HG02943 (cell line): ENCODE measurements around the gene C2orf76.
"Not testable (repeated sequence)": the region's sequence is repeated elsewhere in the genome, so short reads cannot be mapped to it uniquely, and the experiment has no call there.

Experiments
- ATAC-seq: cut with Tn5 transposase; IDR thresholded peaks from one replicate; pipeline ENCODE4 v1.9.1; 2021; ENCODE audit warnings: mild to moderate bottlenecking, low read depth, moderate library complexity; ENCODE audit not compliant: unreplicated experiment

C2orf76 gene

GRCh38 chr2:119301413-119301812, 65.2 kb downstream of the C2orf76 start:
- no peak for ATAC-seq

GRCh38 chr2:119295688-119296375, 70.8 kb downstream of the C2orf76 start:
- no peak for ATAC-seq

GRCh38 chr2:119294671-119295070, 72.0 kb downstream of the C2orf76 start:
- ATAC-seq, result no peak

- ATAC-seq, result no peak
Measured at GRCh38 chr2:119293900-119294299, 72.7 kb downstream of the C2orf76 start.

GRCh38 chr2:119293254-119293653, 73.4 kb downstream of the C2orf76 start:
- ATAC-seq, result no peak

- ATAC-seq, result no peak
Measured at GRCh38 chr2:119292226-119292625, 74.4 kb downstream of the C2orf76 start.

GRCh38 chr2:119291588-119292167, 75.0 kb downstream of the C2orf76 start:
- no peak for ATAC-seq

- ATAC-seq, result no peak
Measured at GRCh38 chr2:119290859-119291587, 75.6 kb downstream of the C2orf76 start.

GRCh38 chr2:119289642-119290041, 77.0 kb downstream of the C2orf76 start:
- ATAC-seq, result no peak

- ATAC-seq, result no peak
Measured at GRCh38 chr2:119289093-119289492, 77.5 kb downstream of the C2orf76 start.

GRCh38 chr2:119288576-119288975, 78.1 kb downstream of the C2orf76 start:
- no peak for ATAC-seq

- ATAC-seq, result no peak
Measured at GRCh38 chr2:119286661-119287060, 80.0 kb downstream of the C2orf76 start.

- ATAC-seq, result no peak
Measured at GRCh38 chr2:119283873-119284331, 82.7 kb downstream of the C2orf76 start.

- ATAC-seq, result no peak
Measured at GRCh38 chr2:119282996-119283511, 83.6 kb downstream of the C2orf76 start.

- ATAC-seq, result no peak
Measured at GRCh38 chr2:119282146-119282995, 84.3 kb downstream of the C2orf76 start.

- ATAC-seq, result no peak
Measured at GRCh38 chr2:119280680-119281079, 86.0 kb downstream of the C2orf76 start.

- ATAC-seq, result no peak
Measured at GRCh38 chr2:119279666-119280065, 87.0 kb downstream of the C2orf76 start.

GRCh38 chr2:119278946-119279345, 87.7 kb downstream of the C2orf76 start:
- ATAC-seq, result no peak

- ATAC-seq, result not testable (repeated sequence)
Measured at GRCh38 chr2:119278385-119278784, 88.2 kb downstream of the C2orf76 start.

- ATAC-seq, result no peak
Measured at GRCh38 chr2:119276864-119277263, 89.8 kb downstream of the C2orf76 start.
